Measurements from ENCODE around the gene C1orf216. TPM values are rescaled to one million over a fixed set of nuclear protein-coding genes. Genes with fewer than 3 reads are reported as not detected.

C1orf216 gene
- total RNA-seq, 2 donors from 2014 or later, result 3.1 to 6.6 TPM

DNA sequence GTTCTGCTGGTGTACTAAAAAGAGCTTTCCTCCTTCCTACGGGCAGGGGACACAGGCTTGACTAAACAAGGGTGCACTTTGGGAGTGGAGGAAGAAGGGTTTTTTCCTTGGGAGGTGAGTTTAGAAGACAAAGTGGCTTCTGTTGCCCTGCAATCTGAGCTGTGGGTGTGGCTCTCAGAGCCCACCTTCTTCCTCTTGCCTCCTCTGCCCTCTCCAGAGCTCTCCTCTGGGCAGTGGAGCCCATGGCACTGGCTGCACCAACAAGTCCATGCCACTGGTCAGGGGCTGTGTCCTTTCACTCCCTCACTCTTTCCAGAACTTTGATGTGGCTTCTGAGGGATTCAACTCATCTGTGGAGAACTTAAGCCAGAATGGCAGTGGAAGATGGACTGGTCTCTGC is 51.8 kb downstream of the C1orf216 start:
- no peak for TF ChIP-seq POLR2A (IDR thresholded peaks at IDR 0.05)
- TF ChIP-seq, protein P1, sequence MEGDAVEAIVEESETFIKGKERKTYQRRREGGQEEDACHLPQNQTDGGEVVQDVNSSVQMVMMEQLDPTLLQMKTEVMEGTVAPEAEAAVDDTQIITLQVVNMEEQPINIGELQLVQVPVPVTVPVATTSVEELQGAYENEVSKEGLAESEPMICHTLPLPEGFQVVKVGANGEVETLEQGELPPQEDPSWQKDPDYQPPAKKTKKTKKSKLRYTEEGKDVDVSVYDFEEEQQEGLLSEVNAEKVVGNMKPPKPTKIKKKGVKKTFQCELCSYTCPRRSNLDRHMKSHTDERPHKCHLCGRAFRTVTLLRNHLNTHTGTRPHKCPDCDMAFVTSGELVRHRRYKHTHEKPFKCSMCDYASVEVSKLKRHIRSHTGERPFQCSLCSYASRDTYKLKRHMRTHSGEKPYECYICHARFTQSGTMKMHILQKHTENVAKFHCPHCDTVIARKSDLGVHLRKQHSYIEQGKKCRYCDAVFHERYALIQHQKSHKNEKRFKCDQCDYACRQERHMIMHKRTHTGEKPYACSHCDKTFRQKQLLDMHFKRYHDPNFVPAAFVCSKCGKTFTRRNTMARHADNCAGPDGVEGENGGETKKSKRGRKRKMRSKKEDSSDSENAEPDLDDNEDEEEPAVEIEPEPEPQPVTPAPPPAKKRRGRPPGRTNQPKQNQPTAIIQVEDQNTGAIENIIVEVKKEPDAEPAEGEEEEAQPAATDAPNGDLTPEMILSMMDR (IDR thresholded peaks at IDR 0.05), result no peak
- Histone ChIP-seq H3K4me1 (no peaks in the 10 kb centered on the region), H3K36me3 (replicated peaks in 1 of 2; ENCODE audit: insufficient read depth in 1 of 2, low read depth in 2 of 2) (no peaks in the 10 kb centered on the region), H3K4me3 (no peak overlapping the region), H3K9me3 (no peaks in the 10 kb centered on the region), H3K27ac (no peak overlapping the region), H3K27me3 (no peaks in the 10 kb centered on the region)
- DNase-seq (no peak), ATAC-seq (no peak)
- WGBS, 2 donors, result 17 to 21% methylated on average over 1 of the region's 1 CpG
- intact Hi-C loops (cut with DNase I), result no loop called here

DNA sequence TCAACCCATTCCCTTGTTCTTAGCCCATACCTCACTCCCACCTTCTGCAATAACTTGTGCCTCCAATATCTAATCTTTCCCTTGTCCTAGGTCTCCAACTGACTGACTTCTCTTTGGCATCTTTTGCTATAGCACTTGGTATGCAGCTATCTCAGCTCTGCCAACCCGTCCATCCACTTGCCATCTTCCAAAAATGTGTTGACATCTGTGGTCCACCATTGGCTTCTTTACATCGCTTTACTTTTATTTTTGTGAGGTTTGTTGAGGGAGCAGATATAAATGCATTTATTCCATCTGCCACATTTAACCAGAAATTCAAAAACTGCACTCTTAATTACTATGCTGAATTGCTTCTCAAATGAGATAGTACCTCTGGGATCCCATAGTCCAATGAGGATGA is 52.5 kb downstream of the C1orf216 start:
- ATAC-seq (no peak), DNase-seq (no peak)
- H3K4me3 ChIP-seq, result no peak overlapping the region
- no peaks in the 10 kb centered on the region for H3K9me3 ChIP-seq
- intact Hi-C loops (cut with DNase I), result no loop called here
- H3K27me3 ChIP-seq, result no peaks in the 10 kb centered on the region
- no peak overlapping the region for H3K27ac ChIP-seq
- no peaks in the 10 kb centered on the region for H3K4me1 ChIP-seq
- H3K36me3 ChIP-seq (replicated peaks in 1 of 2; ENCODE audit: insufficient read depth in 1 of 2, low read depth in 2 of 2), result no peaks in the 10 kb centered on the region
- 72 to 79% methylated on average over 2 of the region's 2 CpGs for WGBS, 2 donors
- no peak for TF ChIP-seq POLR2A (IDR thresholded peaks at IDR 0.05)
- TF ChIP-seq, protein P1 (IDR thresholded peaks at IDR 0.05), result no peak

Other genes with a start within 250 kb of the C1orf216 start
- 10 to 100 TPM; 61.0 to 74.5 TPM for gene KIAA0319L, start 161.5 kb downstream of the C1orf216 start, total RNA-seq
- gene NCDN, start 161.1 kb downstream of the C1orf216 start, total RNA-seq, result 10 to 100 TPM; 14.3 to 20.1 TPM
- not detected for gene TFAP2E, start 145.6 kb downstream of the C1orf216 start, total RNA-seq
- 10 to 100 TPM; 13.2 to 17.5 TPM for gene PSMB2, start 77.4 kb downstream of the C1orf216 start, total RNA-seq
- not detected for gene CLSPN, start 51.1 kb upstream of the C1orf216 start, total RNA-seq
- gene AGO4, start 89.1 kb upstream of the C1orf216 start, total RNA-seq, result 10 to 100 TPM in 1 of 2 donors, 1 to 10 TPM in 1; 6.9 to 11.9 TPM
- 10 to 100 TPM in 1 of 2 donors, 1 to 10 TPM in 1; 5.6 to 13.2 TPM for gene AGO1, start 164.3 kb upstream of the C1orf216 start, total RNA-seq
- gene AGO3, start 212.2 kb upstream of the C1orf216 start, total RNA-seq, result 10 to 100 TPM; 10.9 to 12.2 TPM

Data from body of pancreas (tissue), 4 donors.